ENCODE data around the gene RABGAP1. TPM values are rescaled to one million over a fixed set of nuclear protein-coding genes. Genes with fewer than 3 reads are reported as not detected.

RABGAP1 gene
- total and polyA plus RNA-seq, 8 donors = 7.6 to 35.2 (median 20.2) TPM

DNA sequence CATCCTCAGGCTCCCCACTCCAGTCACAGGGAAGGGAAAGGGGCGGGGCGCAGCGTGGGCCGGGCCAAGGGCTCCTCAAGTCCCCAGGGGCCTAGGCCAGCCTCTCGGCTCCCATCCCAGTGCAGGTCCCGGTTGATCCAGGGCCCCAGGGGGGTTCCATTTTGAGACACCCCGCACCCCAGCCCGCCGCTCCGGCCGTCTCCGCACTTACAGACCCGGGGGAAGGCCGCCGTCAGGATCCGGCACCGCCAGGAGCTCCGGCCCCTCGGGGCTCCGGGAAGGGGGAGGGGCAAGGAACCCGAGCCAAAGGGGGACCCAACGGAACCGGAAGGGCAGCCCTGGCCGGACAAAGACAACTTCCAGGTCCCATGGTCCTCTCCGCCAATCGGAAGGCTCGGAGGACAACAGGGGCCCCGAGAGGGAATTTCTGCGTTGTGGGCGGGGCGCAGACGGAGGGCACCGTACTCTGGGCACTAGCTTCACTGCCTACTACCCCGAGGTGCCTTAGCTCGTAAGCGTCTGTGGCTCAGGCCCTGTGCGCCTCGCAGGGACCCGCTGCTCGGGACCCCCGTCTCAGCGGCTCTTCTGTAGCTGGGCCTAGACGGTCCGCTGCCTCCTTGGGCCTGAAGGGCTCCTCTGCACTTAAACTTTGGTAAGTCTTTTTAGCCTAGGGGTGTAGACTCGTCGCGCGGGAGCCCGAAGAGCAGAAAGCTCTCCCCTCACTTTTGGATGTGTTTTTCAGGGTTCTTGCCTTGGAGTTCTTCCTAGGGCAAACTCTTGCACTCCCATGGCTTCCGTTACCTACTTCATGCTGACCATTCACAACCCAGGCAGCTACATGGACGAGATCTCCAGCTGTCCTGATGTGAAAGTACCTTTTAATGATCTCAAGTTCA is 9.3 kb upstream of the RABGAP1 start, which contains the start of gene ZBTB26:
ZBTB26 (minus strand) TSS at position 287 of the 896 bp plus-strand sequence. CDS start 11,578 bp downstream, outside the sequence.
- no peak for FAIRE-seq
- peak; percentile 99 to 100 (median 100) for ATAC-seq
- H3K27me3 ChIP-seq = no peaks in the 10 kb centered on the region
- DNase-seq = peak; percentile 90 to 96 (median 94)
- H3K27ac ChIP-seq = peak within 1 kb of the TSS; percentile 31 to 70 (median 60)
- peaks cover 0 to 26% (median 22%) of the 10 kb centered on the region in 3 donors for H3K4me1 ChIP-seq
- TF ChIP-seq CTCF (IDR thresholded peaks at IDR 0.05) = no peak
- 0% methylated on average over 48 to 51 of the region's 51 CpGs for WGBS, 2 donors
- H3K4me3 ChIP-seq = peak within 1 kb of the TSS; percentile 72 to 96 (median 82)
- no peaks in the 10 kb centered on the region for H3K9me3 ChIP-seq
- peaks cover 0 to 3% (median 0%) of the 10 kb centered on the region in 3 donors for H3K36me3 ChIP-seq
- intact Hi-C loops (cut with DNase I) = no loop called here

DNA sequence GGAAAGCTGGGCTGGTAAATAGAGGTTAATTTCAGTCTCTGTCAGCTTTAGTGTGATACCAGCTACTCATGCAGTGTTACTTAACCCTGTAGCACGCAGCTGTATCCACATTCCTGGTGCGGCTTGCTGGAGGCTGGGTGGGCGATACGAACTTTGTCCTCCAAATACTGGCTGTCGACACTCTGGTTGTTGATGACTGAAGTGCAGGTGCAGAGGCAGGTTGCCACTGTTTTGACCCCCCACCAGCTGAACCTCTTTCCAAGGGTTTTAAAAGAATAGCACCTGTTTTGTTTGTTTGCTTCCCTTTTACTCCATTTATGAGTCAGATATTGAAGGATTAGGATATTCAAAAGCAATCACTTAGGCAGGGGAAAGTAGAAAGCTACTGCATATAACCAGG is 4.4 kb upstream of the RABGAP1 start:
- DNase-seq (no peak), ATAC-seq (no peak), FAIRE-seq (no peak)
- WGBS, 2 donors = 87 to 91% methylated on average over 5 of the region's 5 CpGs
- Histone ChIP-seq H3K9me3 (no peaks in the 10 kb centered on the region), H3K4me3 (no peak overlapping the region), H3K36me3 (peaks cover 0 to 10% (median 0%) of the 10 kb centered on the region in 3 donors), H3K4me1 (peaks cover 0 to 12% (median 12%) of the 10 kb centered on the region in 3 donors), H3K27ac (no peak overlapping the region), H3K27me3 (no peaks in the 10 kb centered on the region)
- intact Hi-C loops (cut with DNase I) = no loop called here
- no peak for TF ChIP-seq CTCF (IDR thresholded peaks at IDR 0.05)

DNA sequence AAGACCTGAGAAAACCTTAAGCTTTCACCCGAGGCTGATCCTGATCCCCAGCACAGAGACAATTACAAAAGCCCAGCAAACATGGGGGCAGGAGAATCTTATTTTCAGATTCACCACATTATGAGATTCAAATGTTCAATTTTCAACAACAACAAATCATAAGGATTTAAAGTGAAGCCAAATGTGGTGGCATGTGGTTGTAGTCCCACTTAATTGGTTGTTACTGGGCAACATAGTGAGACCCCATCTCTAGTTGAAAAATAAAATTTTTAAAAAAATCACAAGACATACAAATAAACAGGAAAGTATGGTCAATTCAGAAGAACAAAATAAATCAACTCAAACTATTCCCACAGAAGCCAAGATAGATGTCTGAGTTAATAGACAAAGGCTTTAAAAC is 3.9 kb upstream of the RABGAP1 start:
- Histone ChIP-seq H3K36me3 (peaks cover 0 to 10% (median 0%) of the 10 kb centered on the region in 3 donors), H3K9me3 (no peaks in the 10 kb centered on the region), H3K4me3 (no peak overlapping the region), H3K27me3 (no peaks in the 10 kb centered on the region), H3K27ac (no peak overlapping the region), H3K4me1 (peaks cover 0 to 13% (median 12%) of the 10 kb centered on the region in 3 donors)
- no peak for FAIRE-seq
- intact Hi-C loops (cut with DNase I) = no loop called here
- no peak for DNase-seq
- TF ChIP-seq CTCF (IDR thresholded peaks at IDR 0.05) = no peak
- no peak for ATAC-seq
- WGBS, 2 donors = 30 to 55% methylated on average over 1 of the region's 1 CpG

- FAIRE-seq (no peak), ATAC-seq (no peak), DNase-seq (no peak)
- Histone ChIP-seq H3K4me1 (peaks cover 0 to 12% (median 11%) of the 10 kb centered on the region in 3 donors), H3K9me3 (no peaks in the 10 kb centered on the region), H3K4me3 (no peak overlapping the region), H3K36me3 (peaks cover 0 to 10% (median 0%) of the 10 kb centered on the region in 3 donors), H3K27ac (no peak overlapping the region), H3K27me3 (no peaks in the 10 kb centered on the region)
- intact Hi-C loops (cut with DNase I) = no loop called here
- no peak for TF ChIP-seq CTCF (IDR thresholded peaks at IDR 0.05)
- 88 to 90% methylated on average over 4 of the region's 4 CpGs for WGBS, 2 donors
These were observed 1.2 kb upstream of the RABGAP1 start for GRCh38 chr9:122939601-122940000.

DNA sequence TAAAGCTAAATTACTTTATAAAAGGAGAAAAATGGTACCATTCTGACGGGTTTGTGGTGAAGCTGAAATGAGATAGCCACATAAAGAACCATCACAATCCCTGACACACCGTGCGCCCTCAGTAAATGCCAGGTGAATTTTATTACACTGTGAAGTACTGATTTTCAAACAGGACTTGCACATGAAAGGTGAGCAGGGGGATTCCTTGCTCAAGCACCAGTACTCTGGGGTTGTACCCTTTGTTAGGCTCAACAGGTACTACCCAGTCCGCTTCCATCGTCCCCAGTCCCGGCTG is 419 bp upstream of the RABGAP1 start:
- peaks cover 0 to 10% (median 0%) of the 10 kb centered on the region in 3 donors for H3K36me3 ChIP-seq
- no peaks in the 10 kb centered on the region for H3K27me3 ChIP-seq
- WGBS, 2 donors = 29 to 34% methylated on average over 6 of the region's 6 CpGs
- ATAC-seq = no peak
- peaks cover 0 to 18% (median 11%) of the 10 kb centered on the region in 3 donors for H3K4me1 ChIP-seq
- no peaks in the 10 kb centered on the region for H3K9me3 ChIP-seq
- no peak for TF ChIP-seq CTCF (IDR thresholded peaks at IDR 0.05)
- H3K4me3 ChIP-seq = peak overlapping the region in 1 of 4 donors; percentile 78
- DNase-seq = no peak
- peak overlapping the region in 3 of 4 donors; percentile 48 to 91 (median 86) for H3K27ac ChIP-seq
- FAIRE-seq = no peak
- intact Hi-C loops (cut with DNase I) = no loop called here

Data from pancreas (tissue), 10 donors.